Stimulated activated CD8-positive, alpha-beta memory T cell treated with anti-CD3 and anti-CD28 coated beads, Interleukin-15, amount 100 ng/mL, for 1 hour (primary cell): ENCODE data around the gene PDZD2.
"Not testable (repeated sequence)": the region's sequence is repeated elsewhere in the genome, so short reads cannot be mapped to it uniquely, and the experiment has no call there.

Experiments
- DNase-seq: peaks from one replicate; pipeline ENCODE4 v3.0.0-alpha.2; 2020; ENCODE audit warnings: low read depth

The PDZD2 gene

GRCh38 chr5:32107291-32107690, 468.4 kb downstream of the PDZD2 start:
- DNase-seq, result no peak

- no peak for DNase-seq
Measured at GRCh38 chr5:32108167-32108566, 469.2 kb downstream of the PDZD2 start.

- no peak for DNase-seq
Measured at GRCh38 chr5:32109236-32109635, 470.3 kb downstream of the PDZD2 start.

GRCh38 chr5:32110111-32110696, 471.3 kb downstream of the PDZD2 start:
- DNase-seq, result no peak

GRCh38 chr5:32115985-32116384, 477.1 kb downstream of the PDZD2 start:
- no peak for DNase-seq

- DNase-seq, result no peak
Measured at GRCh38 chr5:32116574-32117313, 477.8 kb downstream of the PDZD2 start.

- DNase-seq, result not testable (repeated sequence)
Measured at GRCh38 chr5:32118922-32119321, 480.0 kb downstream of the PDZD2 start.

GRCh38 chr5:32123058-32123805, 484.3 kb downstream of the PDZD2 start:
- no peak for DNase-seq

GRCh38 chr5:32123889-32124676, 485.2 kb downstream of the PDZD2 start:
- DNase-seq, result no peak

- no peak for DNase-seq
Measured at GRCh38 chr5:32126691-32127090, 487.8 kb downstream of the PDZD2 start.

GRCh38 chr5:32127711-32128110, 488.8 kb downstream of the PDZD2 start:
- no peak for DNase-seq

GRCh38 chr5:32129074-32129598, 490.2 kb downstream of the PDZD2 start:
- no peak for DNase-seq

GRCh38 chr5:32130865-32131264, 491.9 kb downstream of the PDZD2 start:
- no peak for DNase-seq

GRCh38 chr5:32131604-32132003, 492.7 kb downstream of the PDZD2 start:
- DNase-seq, result no peak

GRCh38 chr5:32132757-32133156, 493.8 kb downstream of the PDZD2 start:
- no peak for DNase-seq

- DNase-seq, result no peak
Measured at GRCh38 chr5:32135086-32135485, 496.2 kb downstream of the PDZD2 start.

- DNase-seq, result no peak
Measured at GRCh38 chr5:32136342-32136741, 497.4 kb downstream of the PDZD2 start.

GRCh38 chr5:32138839-32139493, 500.0 kb downstream of the PDZD2 start:
- DNase-seq, result no peak

GRCh38 chr5:32143617-32144377, 504.9 kb downstream of the PDZD2 start:
- no peak for DNase-seq

- no peak for DNase-seq
Measured at GRCh38 chr5:32144378-32145207, 505.7 kb downstream of the PDZD2 start.
